GM12892 (cell line): ENCODE measurements around the gene SSBP4.

Source experiments
- DNase-seq: peaks from one replicate; pipeline ENCODE4 v3.0.0; 2011; ENCODE audit not compliant: insufficient read length
- FAIRE-seq: peaks from 2 replicates; lab custom pipeline; 2011; peaks lifted over from hg19 to GRCh38; lab: Jason Lieb, UNC
- POLR2A ChIP-seq: IDR thresholded peaks from 2 replicates; pipeline ENCODE4 v1.6.1; 2011; ENCODE audit warnings: low read depth, low read length, control low read depth
- POLR2AphosphoS5 ChIP-seq: IDR thresholded peaks from 2 replicates; pipeline ENCODE4 v1.6.1; 2011; ENCODE audit warnings: low read depth, low read length, control low read depth
- TAF1 ChIP-seq: IDR thresholded peaks from 2 replicates; pipeline ENCODE4 v1.6.1; 2011; ENCODE audit warnings: low read depth, mild to moderate bottlenecking, control low read depth, low read length, borderline replicate concordance

SSBP4 gene

DNA sequence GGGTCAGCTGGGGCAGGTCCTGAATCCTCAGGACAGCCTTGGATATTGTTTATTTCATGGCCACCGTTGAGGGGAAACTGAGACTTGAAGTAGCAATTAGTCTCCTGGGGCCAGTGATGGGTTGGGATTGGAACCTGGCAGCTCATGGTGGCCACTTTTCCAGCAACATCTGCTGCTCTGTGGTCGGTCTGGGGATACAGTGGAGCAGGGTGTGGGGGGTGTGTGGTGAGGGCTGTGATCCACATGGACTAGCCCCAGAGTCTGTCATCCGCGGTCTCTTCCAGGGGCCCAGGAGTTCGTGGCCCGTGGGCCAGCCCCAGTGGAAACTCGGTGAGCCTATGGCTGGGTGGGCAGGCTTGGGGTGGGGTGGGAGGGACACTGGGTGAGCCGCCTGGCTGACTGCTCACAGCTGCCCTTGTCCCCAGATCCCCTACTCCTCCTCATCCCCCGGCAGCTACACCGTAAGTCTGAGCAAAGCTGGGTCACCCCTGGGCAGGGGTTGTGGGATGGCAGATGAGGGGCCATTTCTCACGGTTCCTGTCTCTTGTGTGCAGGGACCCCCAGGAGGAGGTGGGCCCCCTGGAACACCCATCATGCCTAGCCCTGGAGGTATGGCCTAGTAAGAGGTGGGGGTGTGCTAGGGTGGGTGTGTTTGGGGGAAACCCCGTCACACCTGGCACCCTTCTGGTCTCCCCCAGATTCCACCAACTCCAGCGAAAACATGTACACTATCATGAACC, 13.2 kb downstream of the SSBP4 start:
- TF ChIP-seq POLR2AphosphoS5 (no peak), TAF1 (no peak), POLR2A (no peak)
- DNase-seq = no peak
- no peak for FAIRE-seq

DNA sequence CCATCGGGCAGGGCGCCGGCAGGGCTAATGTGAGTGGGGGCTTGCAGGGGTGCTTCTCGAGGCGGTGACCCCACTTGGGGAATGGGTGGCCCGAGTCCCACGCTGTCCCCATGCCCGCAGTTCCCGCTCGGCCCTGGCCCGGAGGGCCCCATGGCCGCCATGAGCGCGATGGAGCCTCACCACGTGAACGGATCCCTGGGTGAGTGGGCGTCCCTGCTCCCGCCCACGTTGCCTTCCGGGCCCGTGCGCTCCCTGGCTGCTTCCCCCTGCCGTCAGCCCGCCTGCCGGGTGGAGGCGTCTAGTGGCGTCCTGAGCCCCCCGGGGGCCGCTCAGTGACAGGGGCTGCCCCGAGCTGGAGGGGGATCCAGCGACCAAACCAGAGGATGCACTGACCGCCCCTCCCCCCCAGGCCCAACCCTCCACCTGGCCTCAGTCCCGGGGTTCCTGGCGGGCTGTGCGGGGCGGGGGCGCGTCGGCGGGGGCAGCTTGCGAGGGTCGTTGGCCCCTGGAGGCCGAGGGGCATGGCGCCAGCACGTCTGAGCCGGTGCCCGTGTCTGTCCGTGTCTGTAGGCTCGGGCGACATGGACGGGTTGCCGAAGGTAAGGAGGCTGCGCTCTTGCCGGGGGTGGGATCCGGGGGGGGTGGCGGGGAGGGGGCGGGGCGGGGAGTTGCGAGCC, 14.0 kb downstream of the SSBP4 start:
- TF ChIP-seq TAF1 (peak; percentile 12; the same call in 1 of the 2 replicates), POLR2A (peak; percentile 83), POLR2AphosphoS5 (peak; percentile 67; the same call in 1 of the 2 replicates)
- peak; percentile 73 for DNase-seq
- FAIRE-seq = peak; percentile 96

DNA sequence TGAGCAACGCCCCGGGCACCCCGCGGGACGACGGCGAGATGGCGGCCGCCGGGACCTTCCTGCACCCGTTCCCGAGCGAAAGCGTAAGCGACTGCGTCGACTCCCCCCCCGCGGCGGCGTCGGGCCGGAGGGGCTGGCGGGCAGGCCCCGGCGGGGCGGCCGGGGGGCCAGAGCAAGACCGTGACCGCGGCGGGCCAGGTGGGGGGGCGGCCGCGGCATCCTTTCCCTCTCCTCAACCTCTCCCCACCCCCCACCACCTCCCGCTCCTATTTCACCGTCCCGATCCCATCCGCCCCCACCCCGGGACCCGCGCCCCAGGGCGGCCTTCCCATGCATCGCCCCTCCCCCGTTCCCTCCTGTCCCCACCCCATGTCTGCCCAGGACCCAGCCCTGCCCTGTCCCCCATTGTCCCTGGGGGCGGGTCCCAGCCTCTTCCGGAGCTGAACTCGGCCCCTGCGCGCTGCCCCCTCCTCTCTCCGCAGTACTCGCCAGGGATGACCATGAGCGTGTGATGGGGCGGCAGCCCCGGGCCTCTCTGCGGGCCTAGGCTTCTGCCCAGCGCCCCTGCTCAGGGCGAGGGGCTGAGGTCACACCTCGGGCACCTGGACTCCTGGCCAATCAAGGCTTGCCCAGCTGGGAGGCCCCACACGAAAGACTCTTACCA, 14.7 kb downstream of the SSBP4 start:
- FAIRE-seq (peak; percentile 62), DNase-seq (no peak)
- no peak for TF ChIP-seq TAF1
- TF ChIP-seq POLR2AphosphoS5 = no peak
- TF ChIP-seq POLR2A = no peak

DNA sequence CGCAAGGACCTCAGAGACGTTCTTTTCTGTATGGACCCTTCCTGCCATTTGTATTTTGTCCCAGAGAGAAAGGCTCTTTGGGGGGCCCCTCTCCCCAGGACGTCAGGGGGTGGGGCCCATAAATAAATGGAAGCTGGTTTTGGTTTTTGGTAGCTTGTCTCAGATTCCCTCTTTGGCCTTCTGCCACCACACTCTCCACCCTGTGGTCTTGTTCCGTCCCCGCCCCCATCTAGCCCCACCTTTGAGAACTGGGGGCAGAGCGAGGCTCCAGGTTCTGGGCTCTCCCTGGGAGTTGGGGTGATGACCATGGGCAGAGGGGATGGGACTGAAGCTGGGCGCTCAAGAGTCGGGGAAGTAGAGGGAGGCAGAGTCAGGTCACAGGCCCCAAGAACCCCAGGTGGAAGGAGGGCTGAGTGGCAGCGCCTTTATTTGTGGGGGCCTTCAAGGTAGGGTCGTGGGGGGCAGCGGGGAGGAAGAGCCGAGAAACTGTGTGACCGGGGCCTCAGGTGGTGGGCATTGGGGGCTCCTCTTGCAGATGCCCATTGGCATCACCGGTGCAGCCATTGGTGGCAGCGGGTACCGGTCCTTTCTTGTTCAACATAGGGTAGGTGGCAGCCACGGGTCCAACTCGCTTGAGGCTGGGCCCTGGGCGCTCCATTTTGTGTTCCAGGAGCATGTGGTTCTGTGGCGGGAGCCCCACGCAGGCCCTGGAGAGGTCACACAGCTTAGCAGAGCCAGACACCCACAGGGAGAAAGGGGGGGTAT, 15.4 kb downstream of the SSBP4 start:
- DNase-seq (no peak), FAIRE-seq (no peak)
- no peak for TF ChIP-seq POLR2AphosphoS5
- TF ChIP-seq POLR2A = no peak
- no peak for TF ChIP-seq TAF1

DNA sequence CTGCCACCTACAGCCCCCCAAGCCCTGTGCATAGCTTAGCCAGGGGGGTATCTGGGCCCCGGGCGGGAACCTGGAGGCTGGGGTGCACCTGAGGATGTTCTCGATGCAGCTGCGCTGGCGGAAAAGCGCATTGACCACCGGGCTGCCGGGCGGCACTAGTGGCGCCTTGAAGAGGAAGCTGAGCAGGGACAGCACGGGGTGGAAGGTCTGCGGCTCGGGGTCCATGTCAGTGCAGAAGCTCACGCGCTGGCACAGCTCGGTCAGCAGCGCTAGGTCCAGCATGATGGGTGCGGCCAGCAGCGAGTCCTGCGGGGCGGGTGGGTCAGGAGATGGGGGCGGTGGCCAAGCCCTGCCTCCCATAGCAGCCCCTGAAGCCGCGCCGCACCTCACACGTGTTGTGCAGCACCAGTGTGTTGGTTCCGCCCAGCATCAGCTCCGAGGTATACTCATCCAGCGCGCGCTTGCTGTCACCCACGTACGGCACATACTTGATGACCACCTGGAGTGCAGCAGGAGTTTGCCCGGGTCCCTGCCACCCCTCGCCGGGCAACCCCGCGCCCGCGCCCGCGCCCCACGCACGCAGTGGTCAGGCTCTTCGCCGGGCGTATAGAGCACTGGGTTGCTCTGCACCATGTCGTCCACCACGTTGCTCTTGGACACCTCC, 16.1 kb downstream of the SSBP4 start:
- TF ChIP-seq POLR2AphosphoS5 (no peak), TAF1 (no peak), POLR2A (no peak)
- FAIRE-seq (no peak), DNase-seq (no peak)

DNA sequence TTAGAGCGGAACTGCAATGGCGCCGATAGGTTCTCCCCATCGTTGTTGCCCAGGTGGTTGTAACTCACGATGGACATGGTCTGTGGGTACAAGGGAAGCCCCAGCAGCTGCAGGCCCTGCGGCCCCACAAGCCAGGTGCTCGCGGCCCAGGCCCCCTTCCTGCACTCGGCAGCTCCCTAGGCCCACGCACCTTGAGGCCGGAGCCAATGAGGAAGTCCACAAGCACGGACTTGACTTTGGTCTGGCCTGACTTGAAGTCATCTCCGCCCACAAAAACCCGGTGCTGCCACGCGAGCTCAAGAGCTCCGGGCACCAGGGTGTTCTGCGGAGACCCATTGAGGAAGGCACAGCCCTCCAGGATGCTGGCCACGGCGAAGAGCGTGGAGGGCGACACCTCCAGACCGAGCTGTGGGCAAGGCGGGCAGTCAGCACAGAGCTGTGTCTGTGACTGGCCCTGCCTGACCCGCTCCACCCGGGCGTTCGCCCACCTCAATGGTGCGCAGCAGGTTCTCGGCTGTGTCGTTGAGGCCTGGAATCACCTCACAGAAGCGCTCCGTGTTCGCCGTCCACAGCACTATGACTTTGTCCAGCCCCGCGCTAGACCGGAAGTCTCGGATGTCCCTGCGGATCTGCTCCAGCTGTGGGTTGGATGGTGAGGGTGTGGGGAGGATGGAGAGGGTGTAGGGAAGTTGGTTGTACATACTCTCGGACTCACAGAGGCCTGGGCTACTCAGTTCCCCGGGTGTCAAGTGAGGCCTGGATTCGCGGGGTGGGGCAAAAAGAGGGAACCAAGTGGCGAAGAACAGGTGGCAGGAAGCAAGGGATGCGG, 16.9 kb downstream of the SSBP4 start:
- no peak for DNase-seq
- TF ChIP-seq TAF1 (no peak), POLR2AphosphoS5 (no peak), POLR2A (no peak)
- no peak for FAIRE-seq

DNA sequence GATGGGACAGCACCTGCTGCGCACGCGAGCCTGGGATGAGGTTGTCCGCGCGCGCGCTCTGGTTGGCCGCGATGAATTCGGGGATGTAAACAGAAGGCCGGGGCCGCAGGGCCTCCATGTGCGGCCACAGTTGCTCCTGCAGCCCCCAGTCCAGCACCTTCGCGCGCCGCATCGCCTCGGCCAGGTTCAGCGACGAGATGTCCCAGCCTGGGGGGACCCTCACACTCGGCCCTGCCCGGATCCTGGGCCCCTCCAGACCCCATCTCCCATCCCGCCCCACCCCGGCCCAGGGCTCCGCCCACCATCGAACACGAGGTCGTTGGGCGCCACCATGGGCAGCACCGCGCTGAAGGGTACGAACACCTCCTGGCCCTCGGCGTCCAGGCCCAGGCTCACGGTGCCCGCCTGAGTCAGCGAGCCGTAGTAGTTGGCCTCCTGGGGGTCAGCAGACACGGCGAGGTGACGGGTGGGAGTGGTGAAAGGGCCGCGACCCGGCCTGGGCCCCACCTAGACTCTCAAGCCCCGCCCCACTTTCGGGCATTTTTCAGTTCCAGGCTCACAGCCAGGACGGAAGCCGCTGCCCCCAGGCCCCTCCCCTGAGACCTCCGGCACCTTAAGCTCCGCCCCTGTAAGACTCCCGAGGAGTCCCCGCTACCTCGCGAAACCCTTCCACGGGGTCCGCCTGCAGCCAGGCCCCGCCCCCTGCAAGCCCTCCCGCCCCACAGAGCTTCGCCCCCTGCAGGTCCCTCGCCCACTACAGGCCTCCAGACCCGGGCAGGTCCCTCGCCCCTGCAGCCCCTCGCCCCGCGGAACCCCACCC, 17.7 kb downstream of the SSBP4 start:
- DNase-seq (peak; percentile 94), FAIRE-seq (peak; percentile 79)
- no peak for TF ChIP-seq TAF1
- no peak for TF ChIP-seq POLR2A
- no peak for TF ChIP-seq POLR2AphosphoS5

- TF ChIP-seq POLR2AphosphoS5 = no peak
- TF ChIP-seq POLR2A = no peak
- no peak for TF ChIP-seq TAF1
- FAIRE-seq (no peak), DNase-seq (no peak)
These were observed 18.5 kb downstream of the SSBP4 start, which contains the start of gene ISYNA1 for GRCh38 chr19:18437491-18438330. TSS of gene ISYNA1 (minus strand) at chr19:18438133. CDS start at chr19:18437979, 154 bp downstream.
